Ramos (cell line): ENCODE results near the gene PER1.

ENCODE experiments used
- in situ Hi-C: fragments of 300-500 bp; cut with MboI; formaldehyde crosslinking; loops from one replicate; pipeline ENCODE4 v1.14.3; 2022; ENCODE audit warnings: low sequenced_read_pairs; ENCODE audit not compliant: unreplicated experiment

PER1 gene, protein sequence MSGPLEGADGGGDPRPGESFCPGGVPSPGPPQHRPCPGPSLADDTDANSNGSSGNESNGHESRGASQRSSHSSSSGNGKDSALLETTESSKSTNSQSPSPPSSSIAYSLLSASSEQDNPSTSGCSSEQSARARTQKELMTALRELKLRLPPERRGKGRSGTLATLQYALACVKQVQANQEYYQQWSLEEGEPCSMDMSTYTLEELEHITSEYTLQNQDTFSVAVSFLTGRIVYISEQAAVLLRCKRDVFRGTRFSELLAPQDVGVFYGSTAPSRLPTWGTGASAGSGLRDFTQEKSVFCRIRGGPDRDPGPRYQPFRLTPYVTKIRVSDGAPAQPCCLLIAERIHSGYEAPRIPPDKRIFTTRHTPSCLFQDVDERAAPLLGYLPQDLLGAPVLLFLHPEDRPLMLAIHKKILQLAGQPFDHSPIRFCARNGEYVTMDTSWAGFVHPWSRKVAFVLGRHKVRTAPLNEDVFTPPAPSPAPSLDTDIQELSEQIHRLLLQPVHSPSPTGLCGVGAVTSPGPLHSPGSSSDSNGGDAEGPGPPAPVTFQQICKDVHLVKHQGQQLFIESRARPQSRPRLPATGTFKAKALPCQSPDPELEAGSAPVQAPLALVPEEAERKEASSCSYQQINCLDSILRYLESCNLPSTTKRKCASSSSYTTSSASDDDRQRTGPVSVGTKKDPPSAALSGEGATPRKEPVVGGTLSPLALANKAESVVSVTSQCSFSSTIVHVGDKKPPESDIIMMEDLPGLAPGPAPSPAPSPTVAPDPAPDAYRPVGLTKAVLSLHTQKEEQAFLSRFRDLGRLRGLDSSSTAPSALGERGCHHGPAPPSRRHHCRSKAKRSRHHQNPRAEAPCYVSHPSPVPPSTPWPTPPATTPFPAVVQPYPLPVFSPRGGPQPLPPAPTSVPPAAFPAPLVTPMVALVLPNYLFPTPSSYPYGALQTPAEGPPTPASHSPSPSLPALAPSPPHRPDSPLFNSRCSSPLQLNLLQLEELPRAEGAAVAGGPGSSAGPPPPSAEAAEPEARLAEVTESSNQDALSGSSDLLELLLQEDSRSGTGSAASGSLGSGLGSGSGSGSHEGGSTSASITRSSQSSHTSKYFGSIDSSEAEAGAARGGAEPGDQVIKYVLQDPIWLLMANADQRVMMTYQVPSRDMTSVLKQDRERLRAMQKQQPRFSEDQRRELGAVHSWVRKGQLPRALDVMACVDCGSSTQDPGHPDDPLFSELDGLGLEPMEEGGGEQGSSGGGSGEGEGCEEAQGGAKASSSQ (N-terminal part only)

DNA sequence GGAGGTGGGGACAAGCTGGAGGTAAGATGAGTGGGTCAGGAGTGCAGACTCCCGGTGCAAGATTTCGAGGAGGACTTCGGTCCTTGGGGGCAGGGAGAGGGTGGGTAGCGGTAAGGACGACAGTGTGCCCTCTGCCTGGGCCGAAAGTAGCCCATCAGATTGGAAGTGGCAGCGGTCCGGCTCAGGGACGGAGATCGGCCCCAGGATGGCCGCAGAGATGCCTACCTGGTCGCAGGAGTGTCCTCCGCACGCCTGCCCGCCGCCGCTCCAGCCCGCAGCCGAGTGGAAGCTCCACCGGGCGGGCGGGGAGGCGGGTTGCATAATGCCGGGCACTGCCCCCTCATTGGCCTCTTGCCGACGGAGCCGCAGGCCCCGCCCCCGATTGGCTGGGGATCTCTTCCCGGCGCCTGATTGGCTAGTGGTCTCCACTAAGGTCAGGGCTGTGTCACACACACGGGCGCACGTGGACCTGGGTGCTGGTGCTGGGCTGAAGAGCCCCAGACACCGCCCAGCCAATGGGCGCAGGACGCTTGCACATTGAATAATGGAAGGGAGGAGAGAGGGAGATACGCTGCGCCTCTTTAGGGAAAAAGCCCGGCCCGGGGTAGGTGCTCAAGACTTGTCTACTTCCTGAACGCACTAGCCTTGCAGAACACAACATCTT lies at the start of gene PER1:
TSS of gene PER1 (minus strand) at position 293 of the 664 bp plus-strand sequence. CDS start 1,698 bp downstream, outside the sequence.
- in situ Hi-C loops: no loop called here

DNA sequence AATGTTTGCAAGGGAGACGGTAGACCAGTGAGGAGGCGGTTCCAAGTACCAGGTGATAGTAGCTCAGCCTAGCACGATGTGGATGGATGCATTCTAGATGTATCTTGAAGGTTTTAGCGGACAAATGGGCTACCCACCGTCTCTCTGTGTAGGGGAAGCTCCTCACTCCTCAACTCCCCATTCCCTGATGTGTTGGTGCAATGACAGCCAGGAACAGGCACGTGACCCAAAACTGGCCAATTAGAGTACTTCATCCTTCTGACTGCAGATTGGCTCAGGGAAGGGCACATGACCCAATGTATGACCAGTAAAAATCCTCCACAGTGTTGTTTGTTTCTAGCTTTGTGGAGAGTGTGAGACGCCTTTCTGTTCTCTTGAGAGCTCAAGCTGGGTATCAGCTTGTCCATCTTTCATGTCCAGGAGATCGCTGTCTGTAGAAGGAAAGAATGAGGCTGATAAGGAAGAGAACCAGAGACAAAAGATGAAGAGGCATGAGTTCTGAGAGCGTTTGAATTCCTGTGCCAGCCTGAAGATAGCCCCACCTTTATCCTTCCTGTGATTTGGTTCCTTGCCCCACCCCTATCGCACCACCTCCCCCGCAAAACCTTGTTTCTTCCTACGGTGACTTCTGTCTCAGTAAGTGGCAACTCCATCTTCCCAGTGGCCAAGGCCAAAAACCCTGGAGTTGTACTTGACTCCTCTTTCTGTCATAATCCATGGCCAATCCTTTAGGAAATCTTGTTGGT lies 40.0 kb upstream of the PER1 start:
- in situ Hi-C loops: no loop called here

DNA sequence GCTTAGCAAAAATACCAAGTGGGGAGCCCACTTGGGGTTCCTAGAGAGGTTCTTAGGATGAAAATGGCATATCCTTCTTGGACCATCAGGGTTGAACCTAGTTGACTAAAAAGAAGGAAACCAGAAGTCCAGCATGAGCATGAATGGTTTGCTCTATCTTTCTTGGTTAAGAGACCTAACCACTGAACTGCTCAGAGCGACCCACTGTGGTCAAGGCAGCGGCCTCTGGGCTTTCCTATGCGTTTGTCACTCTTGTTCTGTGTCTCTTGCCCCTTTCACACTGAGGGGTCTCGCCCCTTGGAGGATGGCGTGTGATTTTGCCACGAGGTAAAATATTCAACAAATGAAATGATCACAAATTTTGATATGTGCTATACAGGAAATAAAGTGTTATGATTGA lies 38.3 kb upstream of the PER1 start:
- in situ Hi-C loops: no loop called here

DNA sequence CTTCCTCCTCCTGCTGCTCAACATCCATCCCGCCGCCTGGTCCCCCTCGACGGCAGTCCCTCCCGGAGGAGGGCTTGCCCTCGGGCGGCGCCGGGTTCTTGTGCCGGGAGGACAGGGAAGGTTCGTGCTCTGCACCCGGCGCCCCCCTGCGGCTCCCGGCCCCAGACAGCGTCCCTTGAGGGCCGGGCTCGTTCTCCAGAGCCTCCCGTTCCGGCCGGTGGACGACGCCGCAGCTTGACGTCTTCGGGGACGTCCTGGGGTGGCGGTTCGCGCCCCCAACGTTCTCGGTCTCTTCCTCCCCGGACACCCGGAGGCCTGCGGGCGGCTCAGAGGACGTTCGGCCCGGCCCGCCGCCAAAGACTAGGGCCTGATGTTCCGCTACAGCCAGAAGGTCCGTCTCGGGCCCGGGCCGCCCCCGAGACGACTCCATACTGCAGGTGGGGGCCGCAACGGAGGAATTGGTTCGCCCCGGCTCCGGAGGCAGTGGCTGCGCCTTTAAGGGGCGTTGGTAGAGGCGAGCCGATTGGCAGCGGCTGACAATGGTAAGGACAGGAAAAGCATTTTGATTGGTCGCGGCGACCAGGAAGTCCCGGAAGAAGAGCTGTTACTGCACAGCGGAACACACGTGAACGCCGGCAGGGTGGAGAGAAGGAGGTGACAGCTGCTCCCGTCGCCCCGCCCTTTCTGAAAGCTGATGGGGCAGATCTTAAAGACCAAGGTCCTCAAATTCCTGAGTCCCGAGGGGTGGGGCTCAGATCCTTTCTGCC lies 37.7 kb upstream of the PER1 start, which contains the start of gene BORCS6:
TSS of gene BORCS6 (minus strand) at position 470 of the 767 bp plus-strand sequence. CDS start at position 430, 40 bp downstream.
- in situ Hi-C loops: loop anchor here (5.0 kb wide), 1 partner anchor 63 kb away; no protein-coding TSS in a partner anchor

DNA sequence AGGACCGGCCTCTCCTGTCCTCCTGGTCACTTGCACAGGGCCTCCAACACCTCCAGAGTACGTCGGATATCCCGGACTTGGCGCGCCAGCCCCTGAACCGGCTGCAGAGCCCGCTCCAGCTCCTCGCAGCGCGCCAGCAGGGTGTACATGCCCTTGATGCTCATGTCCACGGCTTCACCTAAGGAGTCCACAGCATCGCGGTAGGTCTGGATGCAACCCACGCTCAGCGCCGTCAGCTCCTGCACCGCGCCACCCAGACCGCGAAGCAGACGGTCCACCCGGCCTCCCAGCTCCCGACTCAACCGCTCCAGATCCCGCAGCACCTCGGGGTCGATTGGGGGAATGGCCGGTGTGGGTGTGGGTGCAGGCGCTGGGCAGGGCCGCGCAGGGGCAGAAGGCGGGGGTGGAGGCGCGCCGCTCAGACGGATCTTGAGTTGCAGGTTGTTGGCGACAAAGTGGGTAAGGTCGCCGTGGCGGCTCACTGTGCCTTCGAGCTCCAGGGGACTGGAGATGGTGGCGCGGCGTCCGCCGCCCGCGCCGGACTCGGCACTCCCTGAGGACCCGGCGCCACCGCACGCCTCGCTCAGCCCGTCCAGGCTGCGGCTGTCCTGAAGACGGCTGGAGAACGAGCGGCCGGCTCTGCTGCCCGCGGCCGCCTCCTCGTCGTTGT lies 37.0 kb upstream of the PER1 start:
- in situ Hi-C loops: loop anchor here (5.0 kb wide), 1 partner anchor 62 kb away; no protein-coding TSS in a partner anchor

DNA sequence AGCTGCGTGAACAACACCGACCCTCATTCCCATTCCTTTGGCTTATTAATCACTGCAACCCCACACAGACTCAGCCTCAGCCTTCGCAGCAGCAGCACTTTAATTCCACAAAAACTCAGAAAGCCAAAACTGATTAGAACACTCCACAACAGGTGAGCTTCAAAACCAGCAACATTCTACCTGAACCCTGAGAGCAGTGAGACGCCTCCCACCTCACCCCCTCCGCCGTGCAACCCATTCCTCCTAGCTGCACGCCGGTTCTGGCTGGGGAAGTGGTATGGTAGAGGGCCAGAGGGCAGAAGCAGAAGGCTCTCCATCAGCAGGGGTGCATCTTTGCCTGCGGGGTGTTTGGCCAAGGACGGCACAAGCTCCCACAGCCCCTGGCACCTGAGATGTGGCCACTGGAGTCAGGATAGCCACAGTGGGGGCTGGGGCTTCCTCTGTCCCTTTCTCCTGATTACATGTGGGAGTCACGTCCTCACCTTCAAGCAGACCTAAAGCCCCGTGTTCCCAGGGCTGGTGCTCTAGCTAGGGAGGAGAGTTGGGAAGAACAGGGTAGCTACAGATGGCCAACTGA lies 36.1 kb upstream of the PER1 start:
- in situ Hi-C loops: loop anchor here (5.0 kb wide), 1 partner anchor 61 kb away; no protein-coding TSS in a partner anchor

DNA sequence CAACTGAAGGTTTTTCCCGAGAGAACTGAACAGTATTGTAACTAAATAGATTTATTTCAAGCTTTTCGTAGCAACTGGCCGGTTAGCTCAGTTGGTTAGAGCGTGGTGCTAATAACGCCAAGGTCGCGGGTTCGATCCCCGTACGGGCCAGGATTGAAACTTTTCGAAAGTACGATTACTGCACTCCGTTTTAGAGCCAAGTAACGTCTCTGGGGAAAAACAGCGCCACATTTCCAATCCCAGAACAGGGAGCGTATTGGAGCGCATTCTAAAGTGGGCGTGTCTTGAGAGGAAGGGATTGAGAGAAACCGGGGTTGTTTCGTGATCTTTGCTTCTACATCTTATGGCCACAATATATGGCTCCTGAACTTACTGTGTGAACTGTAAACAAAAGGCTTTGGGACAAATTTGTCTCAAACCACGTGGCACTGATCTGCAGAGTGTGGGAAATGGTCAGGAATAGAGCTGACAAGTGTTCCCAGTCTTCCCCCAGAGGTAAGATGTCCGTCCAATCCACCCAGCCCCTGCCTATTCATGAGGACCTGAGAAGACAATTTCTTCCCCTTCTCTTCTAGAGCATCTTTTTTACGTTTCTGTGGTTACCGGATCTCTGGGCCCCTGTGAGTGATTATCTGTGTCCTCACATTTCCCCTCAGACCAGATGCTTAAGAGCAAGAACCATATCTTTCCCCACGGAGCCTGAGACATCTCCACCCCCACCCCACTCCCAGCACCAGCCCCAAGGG lies 35.5 kb upstream of the PER1 start:
- in situ Hi-C loops: loop anchor here (5.0 kb wide), 1 partner anchor 60 kb away; no protein-coding TSS in a partner anchor

DNA sequence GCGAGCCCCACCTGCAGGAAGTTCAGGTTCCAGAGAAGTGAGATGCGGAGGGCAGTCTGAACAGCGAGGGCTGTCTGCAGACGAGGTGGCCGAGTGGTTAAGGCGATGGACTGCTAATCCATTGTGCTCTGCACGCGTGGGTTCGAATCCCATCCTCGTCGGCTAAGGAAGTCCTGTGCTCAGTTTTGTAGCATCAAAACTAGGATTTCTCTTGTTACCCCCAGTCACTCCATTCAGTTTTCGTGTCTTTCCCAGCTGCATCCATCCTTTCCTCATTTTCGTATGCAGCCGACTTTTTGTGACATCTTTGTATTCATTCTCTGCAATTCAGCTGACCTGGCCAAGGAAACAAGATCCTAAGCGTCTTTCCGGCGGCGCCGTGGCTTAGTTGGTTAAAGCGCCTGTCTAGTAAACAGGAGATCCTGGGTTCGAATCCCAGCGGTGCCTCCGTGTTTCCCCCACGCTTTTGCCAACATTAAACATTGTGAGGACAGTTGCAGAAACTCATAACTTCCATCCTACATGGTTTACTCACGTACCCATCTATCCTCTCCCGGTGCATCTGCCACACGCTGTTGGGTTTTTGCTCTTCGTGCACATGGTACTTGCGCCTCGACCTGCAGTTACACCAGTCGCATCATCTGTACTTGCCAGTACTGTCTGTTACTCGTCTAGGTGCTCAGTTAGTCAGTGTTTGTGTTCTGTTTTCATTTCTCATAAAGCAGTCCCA lies 34.7 kb upstream of the PER1 start:
- in situ Hi-C loops: loop anchor here (5.0 kb wide), 1 partner anchor 60 kb away; no protein-coding TSS in a partner anchor

DNA sequence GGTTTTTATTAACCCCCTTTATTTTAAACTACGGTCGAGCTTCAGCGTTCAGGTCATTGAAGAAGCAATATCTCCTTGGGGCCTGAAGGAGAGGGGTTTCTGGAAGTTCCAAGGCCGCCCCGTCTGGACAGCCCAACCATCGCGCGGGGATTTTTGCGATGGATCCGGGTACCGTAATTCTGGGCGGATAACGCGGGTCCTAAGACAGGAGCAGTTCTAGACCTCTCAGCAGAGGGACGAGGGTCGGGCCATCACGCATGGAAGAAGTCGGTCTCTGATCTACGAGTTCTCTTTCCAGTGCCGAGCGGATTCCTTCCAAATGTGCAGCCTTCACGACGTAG lies 34.2 kb upstream of the PER1 start:
- in situ Hi-C loops: loop anchor here (5.0 kb wide), 1 partner anchor 59 kb away; no protein-coding TSS in a partner anchor

DNA sequence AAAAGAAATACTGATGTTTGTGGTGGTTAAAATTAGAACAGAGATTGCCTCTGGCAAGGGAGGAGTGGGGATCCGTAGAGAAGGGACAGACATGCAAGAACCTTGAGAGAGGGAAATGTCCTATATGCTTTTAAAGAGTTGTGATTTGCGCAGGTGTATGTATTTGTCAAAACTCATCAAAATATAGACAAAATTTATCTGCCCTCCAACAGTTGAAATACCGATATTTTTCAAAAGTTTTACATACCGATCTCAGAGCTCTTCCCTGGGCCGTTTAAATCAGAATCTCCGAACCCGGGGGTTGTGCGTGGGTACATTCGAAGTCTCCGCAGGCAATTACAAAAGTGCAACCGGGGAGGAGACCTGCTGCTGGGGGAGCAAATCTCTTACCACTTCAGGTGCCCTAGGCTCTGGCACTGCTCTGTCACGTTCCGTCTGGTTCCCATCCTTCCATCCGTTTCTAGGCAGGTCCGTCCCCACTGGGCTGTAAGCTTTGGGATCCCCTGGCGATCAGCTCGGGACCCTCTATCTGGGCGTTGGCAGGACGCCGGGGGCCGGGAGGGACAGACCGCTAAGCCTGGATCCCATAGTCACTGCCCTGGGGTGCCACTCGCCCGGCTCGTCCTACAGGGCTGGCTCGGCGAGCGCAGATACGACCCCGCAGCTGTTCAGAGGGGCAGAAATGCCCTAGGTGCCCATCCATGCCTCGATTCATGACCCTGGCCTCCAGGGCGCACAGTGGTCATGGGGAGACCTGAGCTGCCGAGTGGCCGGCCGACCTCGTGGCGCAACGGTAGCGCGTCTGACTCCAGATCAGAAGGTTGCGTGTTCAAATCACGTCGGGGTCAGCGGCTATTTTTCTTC lies 33.6 kb upstream of the PER1 start:
- in situ Hi-C loops: loop anchor here (5.0 kb wide), 1 partner anchor 59 kb away; no protein-coding TSS in a partner anchor

DNA sequence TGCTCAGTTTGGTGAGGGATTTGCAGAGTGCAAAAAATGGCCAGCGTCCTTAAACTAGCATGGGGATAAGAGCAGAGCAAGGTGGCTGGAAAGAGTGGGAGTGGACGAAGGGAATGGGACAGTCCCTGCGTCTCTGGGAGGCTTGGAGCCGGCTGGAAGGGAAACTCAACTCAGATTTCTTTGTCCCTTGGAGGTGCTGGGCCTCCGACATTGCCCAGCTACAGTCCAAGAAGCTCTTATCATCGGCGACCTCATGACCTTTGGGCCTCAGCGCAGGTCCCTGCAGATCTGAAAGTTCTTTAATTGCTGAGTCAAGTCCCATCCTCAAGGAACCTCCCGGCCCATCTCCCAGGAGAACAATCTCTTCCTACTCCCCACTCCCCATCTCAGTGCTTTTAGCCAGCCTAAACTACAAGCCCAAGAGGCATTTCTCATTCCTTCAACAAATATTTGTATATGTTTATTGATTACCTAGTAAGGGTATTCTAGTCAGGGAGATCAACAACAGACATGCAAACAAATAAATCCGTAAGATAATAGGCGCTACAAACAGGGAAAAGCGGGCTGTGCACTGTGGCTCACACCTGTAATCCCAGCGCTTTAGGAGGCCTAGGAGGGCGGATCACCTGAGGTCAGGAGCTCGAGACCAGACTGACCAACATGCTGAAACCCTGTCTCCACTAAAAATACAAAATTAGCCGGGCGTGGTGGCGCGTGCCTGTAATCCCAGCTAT lies 25.0 kb upstream of the PER1 start:
- in situ Hi-C loops: no loop called here

DNA sequence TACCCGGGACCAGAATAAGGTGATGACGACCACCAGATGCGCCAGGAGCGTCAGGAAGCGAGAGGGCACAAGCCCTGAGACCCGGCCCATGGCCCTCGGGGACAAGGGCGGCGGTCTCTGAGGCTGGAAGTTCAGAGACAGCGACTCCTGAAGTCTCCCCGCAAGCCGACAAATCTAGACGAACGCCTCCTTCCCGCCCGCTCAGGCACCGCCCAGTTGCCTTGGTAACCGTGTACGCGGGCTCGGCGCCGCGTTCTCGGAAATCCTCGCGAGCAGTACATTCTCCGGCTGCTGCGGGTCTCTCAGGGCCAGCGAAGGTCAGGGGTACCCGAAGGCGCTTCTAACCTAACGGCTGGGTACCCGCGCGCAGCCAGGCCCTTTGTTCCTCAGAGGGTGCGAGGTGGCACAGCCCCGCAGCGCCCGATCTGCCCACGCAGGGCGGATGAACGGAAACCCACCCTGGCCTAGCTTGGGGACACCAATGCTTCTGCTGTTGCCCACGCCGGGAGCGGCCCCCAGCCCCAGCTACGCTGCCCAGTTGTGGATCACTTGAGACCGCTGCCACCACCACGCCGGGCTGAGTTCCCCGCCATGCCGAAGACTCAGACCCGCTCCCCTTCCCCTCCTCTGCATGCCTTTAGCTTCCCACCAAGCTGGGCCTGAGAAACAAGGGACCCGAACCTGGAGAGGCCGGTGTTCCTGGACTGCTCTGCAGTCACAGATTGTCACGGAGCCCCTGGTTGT lies 24.2 kb upstream of the PER1 start, which contains the start of gene TMEM107:
TSS of gene TMEM107 (minus strand) at position 184 of the 744 bp plus-strand sequence. CDS start at position 90, 94 bp downstream.
- in situ Hi-C loops: no loop called here

DNA sequence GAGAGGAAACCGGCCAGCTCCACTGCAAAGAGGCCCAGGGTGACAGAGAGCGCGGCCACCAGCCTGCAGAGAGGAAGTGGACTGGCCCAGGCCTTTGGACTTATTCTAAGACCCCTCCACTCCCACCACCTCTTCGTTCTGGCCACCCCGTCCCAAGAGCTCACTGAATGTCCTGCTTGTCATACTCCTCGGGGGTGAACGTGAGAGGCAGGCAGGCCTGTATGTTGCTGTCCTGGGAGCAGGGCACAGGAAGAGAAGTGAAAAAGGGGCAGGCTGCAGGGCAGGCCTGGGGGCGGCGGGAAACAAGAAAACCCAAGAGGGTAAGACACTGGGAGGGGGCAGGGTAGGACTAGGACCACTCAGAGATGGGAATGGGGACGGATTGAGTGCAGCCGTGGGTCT lies 23.6 kb upstream of the PER1 start:
- in situ Hi-C loops: no loop called here
